ENCODE results near the gene TLK1. TPM values are rescaled to one million over a fixed set of nuclear protein-coding genes. Genes with fewer than 3 reads are reported as not detected.

TLK1 gene
- total and polyA plus RNA-seq, 4 donors: 7.7 to 19.6 (median 15.6) TPM

- Histone ChIP-seq H3K36me3 (ENCODE audit: control insufficient read depth in 4 of 4, insufficient read depth in 3 of 4, low read depth in 1 of 4, low read length in 3 of 4) (peaks cover 11 to 31% (median 21%) of the 10 kb centered on the region in 4 donors), H3K27ac (ENCODE audit: low read depth in 1 of 2, low read length in 2 of 2) (no peak overlapping the region), H3K4me3 (ENCODE audit: low read depth in 1 of 3, low read length in 3 of 3) (no peak overlapping the region), H3K4me1 (ENCODE audit: control insufficient read depth in 4 of 4, insufficient read depth in 4 of 4, low read length in 3 of 4) (peaks cover 2 to 33% (median 14%) of the 10 kb centered on the region in 4 donors), H3K9me3 (ENCODE audit: control insufficient read depth in 4 of 4, low read length in 3 of 4) (no peaks in the 10 kb centered on the region), H3K9ac (ENCODE audit: low read depth in 1 of 2, low read length in 2 of 2) (no peak overlapping the region), H3K27me3 (ENCODE audit: control insufficient read depth in 4 of 4, insufficient read depth in 4 of 4, low read length in 3 of 4) (no peaks in the 10 kb centered on the region)
- TF ChIP-seq, protein P1, sequence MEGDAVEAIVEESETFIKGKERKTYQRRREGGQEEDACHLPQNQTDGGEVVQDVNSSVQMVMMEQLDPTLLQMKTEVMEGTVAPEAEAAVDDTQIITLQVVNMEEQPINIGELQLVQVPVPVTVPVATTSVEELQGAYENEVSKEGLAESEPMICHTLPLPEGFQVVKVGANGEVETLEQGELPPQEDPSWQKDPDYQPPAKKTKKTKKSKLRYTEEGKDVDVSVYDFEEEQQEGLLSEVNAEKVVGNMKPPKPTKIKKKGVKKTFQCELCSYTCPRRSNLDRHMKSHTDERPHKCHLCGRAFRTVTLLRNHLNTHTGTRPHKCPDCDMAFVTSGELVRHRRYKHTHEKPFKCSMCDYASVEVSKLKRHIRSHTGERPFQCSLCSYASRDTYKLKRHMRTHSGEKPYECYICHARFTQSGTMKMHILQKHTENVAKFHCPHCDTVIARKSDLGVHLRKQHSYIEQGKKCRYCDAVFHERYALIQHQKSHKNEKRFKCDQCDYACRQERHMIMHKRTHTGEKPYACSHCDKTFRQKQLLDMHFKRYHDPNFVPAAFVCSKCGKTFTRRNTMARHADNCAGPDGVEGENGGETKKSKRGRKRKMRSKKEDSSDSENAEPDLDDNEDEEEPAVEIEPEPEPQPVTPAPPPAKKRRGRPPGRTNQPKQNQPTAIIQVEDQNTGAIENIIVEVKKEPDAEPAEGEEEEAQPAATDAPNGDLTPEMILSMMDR (IDR thresholded peaks at IDR 0.05; ENCODE audit: low read depth, low read length, missing input control): no peak
- TF ChIP-seq SP1 (IDR thresholded peaks at IDR 0.05): no peak
- TF ChIP-seq, protein P2, sequence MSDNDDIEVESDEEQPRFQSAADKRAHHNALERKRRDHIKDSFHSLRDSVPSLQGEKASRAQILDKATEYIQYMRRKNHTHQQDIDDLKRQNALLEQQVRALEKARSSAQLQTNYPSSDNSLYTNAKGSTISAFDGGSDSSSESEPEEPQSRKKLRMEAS (IDR thresholded peaks at IDR 0.05): no peak
- TF ChIP-seq RXRA (IDR thresholded peaks at IDR 0.05): no peak
- TF ChIP-seq ATF3 (IDR thresholded peaks at IDR 0.05): no peak
- no peak for TF ChIP-seq EGR1 (IDR thresholded peaks at IDR 0.05; ENCODE audit: low read depth in 2 of 2)
- 69% methylated on average over 5 of the region's 5 CpGs for WGBS
- DNase-seq (ENCODE audit: low spot score): no peak
Measured at GRCh38 chr2:170967553-170967952, 193.1 kb downstream of the TLK1 start.

DNA sequence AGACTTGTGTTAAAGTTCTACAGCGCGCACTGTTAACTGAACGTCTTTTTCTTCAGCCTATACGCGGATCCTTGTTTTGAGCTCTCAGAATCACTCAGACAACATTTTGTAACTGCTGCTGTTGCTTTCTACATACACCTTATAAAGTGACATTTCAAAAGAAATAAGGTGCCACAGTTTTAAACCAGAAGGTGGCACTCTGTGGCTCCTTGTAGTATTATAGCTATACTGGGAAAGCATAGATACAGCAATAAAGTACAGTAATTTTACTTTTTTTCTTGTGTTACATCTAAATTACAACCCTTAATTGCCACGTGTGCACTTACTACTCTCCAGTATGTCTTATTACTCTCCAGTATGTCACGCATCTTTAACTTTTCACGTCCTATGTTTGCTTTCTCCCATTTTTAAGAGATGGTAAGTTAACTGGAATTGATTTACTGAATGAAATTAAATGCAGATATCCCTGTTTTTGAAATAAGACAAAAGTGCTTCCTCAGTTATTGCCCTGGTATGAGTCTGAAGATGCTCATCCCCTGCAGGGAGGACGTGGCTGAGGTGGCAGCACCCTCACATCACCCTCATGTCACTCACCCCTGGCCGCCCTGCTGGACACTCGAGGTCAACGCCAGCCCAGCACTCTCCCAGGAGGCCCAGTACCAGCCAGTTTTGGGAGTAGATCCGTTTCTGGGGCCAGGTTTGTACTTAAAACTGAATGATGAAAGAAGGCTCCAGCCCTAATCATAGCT is 193.9 kb downstream of the TLK1 start:
- DNase-seq (ENCODE audit: low spot score): no peak
- no peaks in the 10 kb centered on the region for H3K27me3 ChIP-seq (ENCODE audit: control insufficient read depth in 4 of 4, insufficient read depth in 4 of 4, low read length in 3 of 4)
- H3K9me3 ChIP-seq (ENCODE audit: control insufficient read depth in 4 of 4, low read length in 3 of 4): no peaks in the 10 kb centered on the region
- 69% methylated on average over 13 of the region's 13 CpGs for WGBS
- TF ChIP-seq RAD21 (IDR thresholded peaks at IDR 0.05) (peak; percentile 27 to 37), RXRA (IDR thresholded peaks at IDR 0.05) (peak; percentile 52 to 82), ZBTB33 (IDR thresholded peaks at IDR 0.05) (no peak), FOXA2 (IDR thresholded peaks at IDR 0.05) (no peak)
- TF ChIP-seq, protein P1 (IDR thresholded peaks at IDR 0.05; ENCODE audit: low read depth, low read length, missing input control): peak; percentile 12
- TF ChIP-seq, protein P2 (IDR thresholded peaks at IDR 0.05): no peak
- H3K27ac ChIP-seq (ENCODE audit: low read depth in 1 of 2, low read length in 2 of 2): no peak overlapping the region
- no peak overlapping the region for H3K4me3 ChIP-seq (ENCODE audit: low read depth in 1 of 3, low read length in 3 of 3)
- peaks cover 14 to 38% (median 27%) of the 10 kb centered on the region in 4 donors for H3K36me3 ChIP-seq (ENCODE audit: control insufficient read depth in 4 of 4, insufficient read depth in 3 of 4, low read depth in 1 of 4, low read length in 3 of 4)
- H3K9ac ChIP-seq (ENCODE audit: low read depth in 1 of 2, low read length in 2 of 2): no peak overlapping the region
- peaks cover 0 to 28% (median 11%) of the 10 kb centered on the region in 4 donors for H3K4me1 ChIP-seq (ENCODE audit: control insufficient read depth in 4 of 4, insufficient read depth in 4 of 4, low read length in 3 of 4)
